ENCODE data around the gene HPS1. TPM values are rescaled to one million over a fixed set of nuclear protein-coding genes. Genes with fewer than 3 reads are reported as not detected.

The HPS1 gene
- polyA plus RNA-seq, 1 of the 3 experiments (the other 2 are of a cell fraction) = 41.4 TPM

DNA sequence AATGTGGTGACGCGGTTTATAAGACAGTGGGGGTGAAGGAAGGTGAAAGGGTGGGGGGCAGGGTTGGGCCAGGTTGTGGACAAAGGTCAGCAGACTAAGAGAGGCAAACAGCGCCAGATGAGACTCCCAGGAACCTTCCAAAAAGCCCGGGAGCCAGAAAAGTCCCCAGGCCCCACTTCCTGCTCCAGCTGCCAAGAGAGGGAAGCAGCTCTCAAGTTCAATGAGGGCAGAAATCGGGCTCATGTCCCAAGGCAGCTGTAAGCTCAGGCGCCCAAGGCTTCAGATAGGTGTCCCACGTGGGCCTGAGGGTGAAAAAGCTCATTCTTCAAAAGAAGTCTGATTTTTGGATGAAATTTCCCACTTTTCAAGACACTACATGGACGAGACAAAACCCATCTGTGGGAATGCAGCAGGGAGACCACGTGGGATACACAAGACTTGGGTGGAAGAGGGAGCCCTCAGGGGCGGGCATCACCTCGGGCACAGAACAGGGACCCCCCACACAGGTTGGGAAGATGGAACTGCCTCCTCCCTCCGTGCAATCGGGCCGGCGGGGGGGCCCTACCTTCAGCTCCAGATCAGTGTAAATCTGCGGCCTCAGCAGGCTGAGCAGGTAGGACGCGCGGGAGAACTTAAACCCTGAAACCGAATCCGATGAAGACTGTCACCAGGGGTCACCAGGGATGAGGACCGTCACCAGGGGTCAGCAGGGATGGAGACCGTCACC, 39.6 kb downstream of the HPS1 start:
- Histone ChIP-seq H3K79me2 (ENCODE audit: insufficient read depth) (no peaks in the 10 kb centered on the region), H3K9me3 (no peaks in the 10 kb centered on the region), H3K4me1 (ENCODE audit: control insufficient read depth in 1 of 2, insufficient read depth in 2 of 2, low read depth in 1 of 2, low read length in 1 of 2) (peaks cover 6 to 14% of the 10 kb centered on the region in 2 experiments; a peak in 3 of 4 replicates), H3K9ac (no peak overlapping the region), H3K4me2 (no peak overlapping the region), H3K36me3 (replicated peaks in 1 of 2; ENCODE audit: control insufficient read depth in 1 of 2, insufficient read depth in 2 of 2, low read length in 1 of 2) (peaks cover 0 to 3% of the 10 kb centered on the region in 2 experiments), H2AFZ (ENCODE audit: low read depth) (no peak overlapping the region), H3F3A (replicated peaks; ENCODE audit: insufficient read depth) (no peaks in the 10 kb centered on the region), H4K20me1 (ENCODE audit: insufficient read depth) (no peaks in the 10 kb centered on the region), H3K27ac (ENCODE audit: low read depth in 2 of 2, low read length in 1 of 2) (no peak overlapping the region), H3K27me3 (ENCODE audit: insufficient read depth) (no peaks in the 10 kb centered on the region), H3K4me3 (ENCODE audit: low read depth in 2 of 2, low read length in 1 of 2) (no peak overlapping the region), H3K9me2 (no peaks in the 10 kb centered on the region)
- ChIA-PET POLR2A (no interaction called here), CTCF (no interaction called here)
- 87% methylated on average over 20 of the region's 23 CpGs for whole genome bisulfite sequencing (ENCODE audit: low lambda C conversion rate)
- TF ChIP-seq, protein P1, sequence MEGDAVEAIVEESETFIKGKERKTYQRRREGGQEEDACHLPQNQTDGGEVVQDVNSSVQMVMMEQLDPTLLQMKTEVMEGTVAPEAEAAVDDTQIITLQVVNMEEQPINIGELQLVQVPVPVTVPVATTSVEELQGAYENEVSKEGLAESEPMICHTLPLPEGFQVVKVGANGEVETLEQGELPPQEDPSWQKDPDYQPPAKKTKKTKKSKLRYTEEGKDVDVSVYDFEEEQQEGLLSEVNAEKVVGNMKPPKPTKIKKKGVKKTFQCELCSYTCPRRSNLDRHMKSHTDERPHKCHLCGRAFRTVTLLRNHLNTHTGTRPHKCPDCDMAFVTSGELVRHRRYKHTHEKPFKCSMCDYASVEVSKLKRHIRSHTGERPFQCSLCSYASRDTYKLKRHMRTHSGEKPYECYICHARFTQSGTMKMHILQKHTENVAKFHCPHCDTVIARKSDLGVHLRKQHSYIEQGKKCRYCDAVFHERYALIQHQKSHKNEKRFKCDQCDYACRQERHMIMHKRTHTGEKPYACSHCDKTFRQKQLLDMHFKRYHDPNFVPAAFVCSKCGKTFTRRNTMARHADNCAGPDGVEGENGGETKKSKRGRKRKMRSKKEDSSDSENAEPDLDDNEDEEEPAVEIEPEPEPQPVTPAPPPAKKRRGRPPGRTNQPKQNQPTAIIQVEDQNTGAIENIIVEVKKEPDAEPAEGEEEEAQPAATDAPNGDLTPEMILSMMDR (IDR thresholded peaks at IDR 0.05) = no peak
- TF ChIP-seq SMC3 (IDR thresholded peaks at IDR 0.05; ENCODE audit: low read depth, low read length) (no peak), RCOR1 (IDR thresholded peaks at IDR 0.05; ENCODE audit: low read length) (no peak), RFX5 (IDR thresholded peaks at IDR 0.05; ENCODE audit: low read length) (no peak), FOSL2 (IDR thresholded peaks at IDR 0.05; ENCODE audit: borderline replicate concordance, low read depth) (no peak), EP300 (IDR thresholded peaks at IDR 0.05; ENCODE audit: borderline replicate concordance in 1 of 2, low read depth in 1 of 2, low read length in 1 of 2) (no peak), POLR2AphosphoS5 (IDR thresholded peaks at IDR 0.05; ENCODE audit: low read depth, low read length) (no peak), GATA2 (CRISPR knock-in tag; IDR thresholded peaks at IDR 0.05) (no peak), SIN3A (IDR thresholded peaks at IDR 0.05; ENCODE audit: borderline replicate concordance, low read depth, low read length) (no peak), TAF1 (IDR thresholded peaks at IDR 0.05; ENCODE audit: borderline replicate concordance, low read depth, low read length) (no peak)
- no peak for DNase-seq

DNA sequence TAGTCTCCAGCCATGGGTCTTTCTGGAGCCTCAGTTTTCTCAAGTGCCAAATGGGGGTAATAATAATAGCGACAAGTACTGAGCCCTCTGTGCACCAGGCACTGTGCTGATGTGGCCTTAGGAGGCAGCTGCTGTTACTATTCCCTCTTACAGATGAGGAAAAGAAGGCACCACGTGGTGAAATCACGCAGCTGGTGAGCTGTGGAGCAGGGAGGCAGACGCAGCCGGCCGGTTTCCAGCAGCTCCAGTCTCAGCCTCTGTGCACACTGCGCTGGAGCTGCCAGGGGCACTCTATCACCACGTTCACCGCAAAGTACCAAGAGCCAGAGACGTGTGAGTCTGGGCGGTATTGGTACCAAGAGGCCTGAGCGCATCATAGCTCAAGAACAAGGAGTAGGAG, 41.3 kb downstream of the HPS1 start:
- TF ChIP-seq TAF1 (IDR thresholded peaks at IDR 0.05; ENCODE audit: borderline replicate concordance, low read depth, low read length) = no peak
- no peak for TF ChIP-seq NFIC (IDR thresholded peaks at IDR 0.05; ENCODE audit: borderline replicate concordance)
- no peak for TF ChIP-seq TCF12 (IDR thresholded peaks at IDR 0.05)
- TF ChIP-seq JUND (IDR thresholded peaks at IDR 0.05) = no peak
- no peak for TF ChIP-seq TEAD4 (IDR thresholded peaks at IDR 0.05; ENCODE audit: borderline replicate concordance, insufficient read depth)
- no peak for TF ChIP-seq SIN3A (IDR thresholded peaks at IDR 0.05; ENCODE audit: borderline replicate concordance, low read depth, low read length)
- TF ChIP-seq, protein P1 (IDR thresholded peaks at IDR 0.05) = no peak
- ChIA-PET POLR2A (no interaction called here), CTCF (interaction anchor here (1.3 kb wide), 1 partner anchor 10 kb away, joined by 5 read pairs; no protein-coding TSS in a partner anchor)
- Histone ChIP-seq H3K4me2 (no peak overlapping the region), H3K27ac (ENCODE audit: low read depth in 2 of 2, low read length in 1 of 2) (no peak overlapping the region), H3K9ac (no peak overlapping the region), H3K9me2 (no peaks in the 10 kb centered on the region), H3K36me3 (replicated peaks in 1 of 2; ENCODE audit: control insufficient read depth in 1 of 2, insufficient read depth in 2 of 2, low read length in 1 of 2) (peaks cover 0 to 3% of the 10 kb centered on the region in 2 experiments), H3K79me2 (ENCODE audit: insufficient read depth) (no peaks in the 10 kb centered on the region), H3K4me1 (ENCODE audit: control insufficient read depth in 1 of 2, insufficient read depth in 2 of 2, low read depth in 1 of 2, low read length in 1 of 2) (peaks cover 6 to 14% of the 10 kb centered on the region in 2 experiments; a peak in 3 of 4 replicates), H3K27me3 (ENCODE audit: insufficient read depth) (no peaks in the 10 kb centered on the region), H3F3A (replicated peaks; ENCODE audit: insufficient read depth) (no peaks in the 10 kb centered on the region), H3K4me3 (ENCODE audit: low read depth in 2 of 2, low read length in 1 of 2) (no peak overlapping the region), H2AFZ (ENCODE audit: low read depth) (no peak overlapping the region), H4K20me1 (ENCODE audit: insufficient read depth) (no peaks in the 10 kb centered on the region), H3K9me3 (no peaks in the 10 kb centered on the region)
- no peak for DNase-seq
- WGBS (ENCODE audit: low lambda C conversion rate) = 96% methylated on average over 9 of the region's 12 CpGs

Measured in SK-N-SH (cell line).